HEK293 (cell line): Measurements from ENCODE around the gene IGFBP7.
A peak's percentile ranks its signal among the peaks of the same experiment; 100 is the strongest.

Experiments
- CTCF ChIA-PET: fragments of 350-600 bp; formaldehyde crosslinking; extraction: SDS; loops from one replicate; lab custom pipeline; 2021; ENCODE audit warnings: antibody characterized with exemption; lab: Yijun Ruan, JAX
- POLR2A ChIA-PET: fragments of 300-600 bp; formaldehyde crosslinking; extraction: SDS; loops from one replicate; lab custom pipeline; 2020; ENCODE audit warnings: antibody characterized with exemption, inconsistent platforms; lab: Yijun Ruan, JAX
- H3K27ac ChIP-seq: fragments of 200-500 bp; sonication (Bioruptor generic); 2 replicates; pipeline ENCODE4 v1.5.1; 2014; ENCODE audit warnings: low read depth, low read length, control low read depth, inconsistent platforms; ENCODE audit errors: extremely low read depth
- H3K36me3 ChIP-seq, 2 experiments: fragments of 200-500 bp in 1 of 2; sonication (Bioruptor generic) in 1 of 2; 1 replicate in 1 of 2; 2 replicates in 1 of 2; pipeline ENCODE4 v1.5.1; 2014 to 2017; ENCODE audit warnings: inconsistent platforms in 2 of 2, low read length in 2 of 2; ENCODE audit not compliant: control insufficient read depth in 2 of 2, insufficient read depth in 1 of 2
- H3K4me1 ChIP-seq: fragments of 200-500 bp; sonication (Bioruptor generic); 2 replicates; pipeline ENCODE4 v1.5.1; 2014; ENCODE audit warnings: mild to moderate bottlenecking, low read length, inconsistent platforms; ENCODE audit not compliant: control insufficient read depth, insufficient read depth
- H3K4me3 ChIP-seq: 2 replicates; pipeline ENCODE4 v1.5.1; 2011; ENCODE audit warnings: low read depth, mild to moderate bottlenecking, control low read depth, low read length, moderate library complexity
- H3K9me3 ChIP-seq: fragments of 200-500 bp; sonication (Bioruptor generic); 2 replicates; pipeline ENCODE4 v1.5.1; 2014; ENCODE audit warnings: low read depth, low read length, inconsistent platforms; ENCODE audit not compliant: control insufficient read depth, insufficient read depth
- BCL11A ChIP-seq: fragments of 450-650 bp; formaldehyde crosslinking; IDR thresholded peaks from 2 replicates; pipeline ENCODE4 v1.5.1; 2016; ENCODE audit warnings: low read depth, missing biosample characterization, missing genetic modification characterization
- EGR2 ChIP-seq: fragments of 450-650 bp; formaldehyde crosslinking; IDR thresholded peaks from 2 replicates; pipeline ENCODE4 v1.5.1; 2016; ENCODE audit warnings: low read depth, missing biosample characterization, missing genetic modification characterization
- HOXD13 ChIP-seq: sonication (generic); formaldehyde crosslinking; IDR thresholded peaks from 2 replicates; pipeline ENCODE4 v1.8.0; 2022; ENCODE audit warnings: missing genetic modification reagents, borderline replicate concordance
- KLF1 ChIP-seq: fragments of 450-650 bp; formaldehyde crosslinking; IDR thresholded peaks from 2 replicates; pipeline ENCODE4 v1.5.1; 2016; ENCODE audit warnings: missing biosample characterization, missing genetic modification characterization
- KLF7 ChIP-seq: fragments of 450-650 bp; formaldehyde crosslinking; IDR thresholded peaks from 2 replicates; pipeline ENCODE4 v1.5.1; 2016; ENCODE audit warnings: missing biosample characterization, missing genetic modification characterization, borderline replicate concordance
- PRDM6 ChIP-seq: fragments of 450-650 bp; formaldehyde crosslinking; IDR thresholded peaks from 2 replicates; pipeline ENCODE4 v1.5.1; 2017; ENCODE audit warnings: missing biosample characterization, missing genetic modification characterization
- TSHZ1 ChIP-seq: fragments of 450-650 bp; formaldehyde crosslinking; IDR thresholded peaks from 2 replicates; pipeline ENCODE4 v1.5.1; 2016; ENCODE audit warnings: missing biosample characterization, missing genetic modification characterization, borderline replicate concordance
- ZBTB17 ChIP-seq: fragments of 450-650 bp; formaldehyde crosslinking; IDR thresholded peaks from 2 replicates; pipeline ENCODE4 v1.5.1; 2016; ENCODE audit warnings: missing biosample characterization, missing genetic modification characterization
- ZBTB8A ChIP-seq: fragments of 450-650 bp; formaldehyde crosslinking; IDR thresholded peaks from 2 replicates; pipeline ENCODE4 v1.5.1; 2016; ENCODE audit warnings: missing biosample characterization, missing genetic modification characterization
- ZNF132 ChIP-seq: fragments of 450-650 bp; formaldehyde crosslinking; IDR thresholded peaks from 2 replicates; pipeline ENCODE4 v1.5.1; 2017; ENCODE audit warnings: missing biosample characterization, missing genetic modification characterization, borderline replicate concordance
- ZNF133 ChIP-seq: fragments of 450-650 bp; formaldehyde crosslinking; IDR thresholded peaks from 2 replicates; pipeline ENCODE4 v1.5.1; 2016; ENCODE audit warnings: missing biosample characterization, missing genetic modification characterization
- ZNF138 ChIP-seq: fragments of 450-650 bp; formaldehyde crosslinking; IDR thresholded peaks from 2 replicates; pipeline ENCODE4 v1.5.1; 2016; ENCODE audit warnings: missing biosample characterization, missing genetic modification characterization, borderline replicate concordance
- ZNF175 ChIP-seq: fragments of 450-650 bp; formaldehyde crosslinking; IDR thresholded peaks from 2 replicates; pipeline ENCODE4 v1.5.1; 2016; ENCODE audit warnings: missing biosample characterization, missing genetic modification characterization
- ZNF292 ChIP-seq: fragments of 450-650 bp; formaldehyde crosslinking; IDR thresholded peaks from 2 replicates; pipeline ENCODE4 v1.5.1; 2016; ENCODE audit warnings: low read depth, missing biosample characterization, missing genetic modification characterization, borderline replicate concordance
- ZNF302 ChIP-seq: fragments of 450-650 bp; formaldehyde crosslinking; IDR thresholded peaks from 2 replicates; pipeline ENCODE4 v1.5.1; 2016; ENCODE audit warnings: missing biosample characterization, missing genetic modification characterization, low read depth
- ZNF513 ChIP-seq: fragments of 450-650 bp; IDR thresholded peaks from 2 replicates; pipeline ENCODE4 v1.5.1; 2018; ENCODE audit warnings: missing biosample characterization, missing genetic modification characterization
- ZSCAN18 ChIP-seq: fragments of 450-650 bp; formaldehyde crosslinking; IDR thresholded peaks from 2 replicates; pipeline ENCODE4 v1.5.1; 2016; ENCODE audit warnings: missing biosample characterization, missing genetic modification characterization
- ZSCAN30 ChIP-seq: fragments of 450-650 bp; IDR thresholded peaks from 2 replicates; pipeline ENCODE4 v1.5.1; 2018; ENCODE audit warnings: missing biosample characterization, mild to moderate bottlenecking, missing genetic modification characterization, moderate library complexity
- TF ChIP-seq, protein P1 (sequence below): fragments of 450-650 bp; formaldehyde crosslinking; IDR thresholded peaks from 2 replicates; pipeline ENCODE4 v1.5.1; 2017; ENCODE audit warnings: missing biosample characterization, missing genetic modification characterization
- TF ChIP-seq, protein P2 (sequence below): fragments of 450-650 bp; formaldehyde crosslinking; IDR thresholded peaks from 2 replicates; pipeline ENCODE4 v1.5.1; 2016; ENCODE audit warnings: missing biosample characterization, missing genetic modification characterization

Gene IGFBP7

GRCh38 chr4:57018980-57019379, 91.2 kb downstream of the IGFBP7 start (continued):
- TF ChIP-seq PRDM6 (tag by site-specific recombination) (no peak), TSHZ1 (tag by site-specific recombination) (no peak), ZSCAN18 (no peak), ZNF132 (tag by site-specific recombination) (no peak), KLF7 (tag by site-specific recombination) (no peak)

- no peaks in the 10 kb centered on the region for H3K9me3 ChIP-seq
- peaks cover 46 to 80% of the 10 kb centered on the region in 2 experiments for H3K36me3 ChIP-seq
- no peak overlapping the region for H3K27ac ChIP-seq
- CTCF ChIA-PET, result no interaction called here
- POLR2A ChIA-PET, result no interaction called here
- H3K4me3 ChIP-seq, result no peak overlapping the region
- no peaks in the 10 kb centered on the region for H3K4me1 ChIP-seq
- TF ChIP-seq EGR2 (tag by site-specific recombination) (peak; percentile 22; the same call in 1 of the 2 replicates), ZNF138 (tag by site-specific recombination) (no peak), ZNF302 (tag by site-specific recombination) (no peak), PRDM6 (tag by site-specific recombination) (no peak), BCL11A (tag by site-specific recombination) (no peak), ZNF175 (no peak), HOXD13 (CRISPR knock-in tag) (no peak), ZBTB17 (tag by site-specific recombination) (no peak), ZSCAN30 (tag by site-specific recombination) (no peak), ZBTB8A (tag by site-specific recombination) (no peak), ZNF513 (tag by site-specific recombination) (no peak), ZNF292 (tag by site-specific recombination) (no peak), ZNF133 (tag by site-specific recombination) (no peak), KLF1 (tag by site-specific recombination) (peak; percentile 90)
- TF ChIP-seq, protein P1, sequence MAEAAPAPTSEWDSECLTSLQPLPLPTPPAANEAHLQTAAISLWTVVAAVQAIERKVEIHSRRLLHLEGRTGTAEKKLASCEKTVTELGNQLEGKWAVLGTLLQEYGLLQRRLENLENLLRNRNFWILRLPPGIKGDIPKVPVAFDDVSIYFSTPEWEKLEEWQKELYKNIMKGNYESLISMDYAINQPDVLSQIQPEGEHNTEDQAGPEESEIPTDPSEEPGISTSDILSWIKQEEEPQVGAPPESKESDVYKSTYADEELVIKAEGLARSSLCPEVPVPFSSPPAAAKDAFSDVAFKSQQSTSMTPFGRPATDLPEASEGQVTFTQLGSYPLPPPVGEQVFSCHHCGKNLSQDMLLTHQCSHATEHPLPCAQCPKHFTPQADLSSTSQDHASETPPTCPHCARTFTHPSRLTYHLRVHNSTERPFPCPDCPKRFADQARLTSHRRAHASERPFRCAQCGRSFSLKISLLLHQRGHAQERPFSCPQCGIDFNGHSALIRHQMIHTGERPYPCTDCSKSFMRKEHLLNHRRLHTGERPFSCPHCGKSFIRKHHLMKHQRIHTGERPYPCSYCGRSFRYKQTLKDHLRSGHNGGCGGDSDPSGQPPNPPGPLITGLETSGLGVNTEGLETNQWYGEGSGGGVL (tag by site-specific recombination), result no peak
- TF ChIP-seq, protein P2, sequence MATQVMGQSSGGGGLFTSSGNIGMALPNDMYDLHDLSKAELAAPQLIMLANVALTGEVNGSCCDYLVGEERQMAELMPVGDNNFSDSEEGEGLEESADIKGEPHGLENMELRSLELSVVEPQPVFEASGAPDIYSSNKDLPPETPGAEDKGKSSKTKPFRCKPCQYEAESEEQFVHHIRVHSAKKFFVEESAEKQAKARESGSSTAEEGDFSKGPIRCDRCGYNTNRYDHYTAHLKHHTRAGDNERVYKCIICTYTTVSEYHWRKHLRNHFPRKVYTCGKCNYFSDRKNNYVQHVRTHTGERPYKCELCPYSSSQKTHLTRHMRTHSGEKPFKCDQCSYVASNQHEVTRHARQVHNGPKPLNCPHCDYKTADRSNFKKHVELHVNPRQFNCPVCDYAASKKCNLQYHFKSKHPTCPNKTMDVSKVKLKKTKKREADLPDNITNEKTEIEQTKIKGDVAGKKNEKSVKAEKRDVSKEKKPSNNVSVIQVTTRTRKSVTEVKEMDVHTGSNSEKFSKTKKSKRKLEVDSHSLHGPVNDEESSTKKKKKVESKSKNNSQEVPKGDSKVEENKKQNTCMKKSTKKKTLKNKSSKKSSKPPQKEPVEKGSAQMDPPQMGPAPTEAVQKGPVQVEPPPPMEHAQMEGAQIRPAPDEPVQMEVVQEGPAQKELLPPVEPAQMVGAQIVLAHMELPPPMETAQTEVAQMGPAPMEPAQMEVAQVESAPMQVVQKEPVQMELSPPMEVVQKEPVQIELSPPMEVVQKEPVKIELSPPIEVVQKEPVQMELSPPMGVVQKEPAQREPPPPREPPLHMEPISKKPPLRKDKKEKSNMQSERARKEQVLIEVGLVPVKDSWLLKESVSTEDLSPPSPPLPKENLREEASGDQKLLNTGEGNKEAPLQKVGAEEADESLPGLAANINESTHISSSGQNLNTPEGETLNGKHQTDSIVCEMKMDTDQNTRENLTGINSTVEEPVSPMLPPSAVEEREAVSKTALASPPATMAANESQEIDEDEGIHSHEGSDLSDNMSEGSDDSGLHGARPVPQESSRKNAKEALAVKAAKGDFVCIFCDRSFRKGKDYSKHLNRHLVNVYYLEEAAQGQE (tag by site-specific recombination), result no peak
These were observed 96.6 kb downstream of the IGFBP7 start for GRCh38 chr4:57013543-57014120.
